Sciatic nerve (tissue), 2 donors: ENCODE data around the gene STAM2. TPM values are rescaled to one million over a fixed set of nuclear protein-coding genes. Genes with fewer than 3 reads are reported as not detected.
"Not testable (repeated sequence)": the region's sequence is repeated elsewhere in the genome, so short reads cannot be mapped to it uniquely, and the experiment has no call there.

Source experiments
- ATAC-seq: fragments of 200-7000 bp; cut with Tn5 transposase; one replicate; pipeline ENCODE4 v1.9.1; 2020; ENCODE audit warnings: mild to moderate bottlenecking, moderate library complexity
- DNase-seq: peaks from one replicate; pipeline ENCODE4 v3.0.0-alpha.2; 2020; ENCODE audit warnings: low spot score
- intact Hi-C: fragments of 100-400 bp; cut with DNase I; formaldehyde crosslinking; loops from one replicate; pipeline ENCODE4 v1.14.2; 2022
- total RNA-seq: library from RNA; stranded (reverse); fragmentation: NEBNext Ultra II Directional; extraction: Animal tissue kit (Norgen Biotek cat#: 25700); gene quantifications from one replicate; pipeline ENCODE4 v1.2.1, GENCODE V29; 2021
- donor health status: DM: no; HTN: no; CAD: no.
- donor health status: DM: no; HTN: no; CAD: no.

STAM2 gene
- 42.1 TPM for total RNA-seq

- peak; percentile 96 for ATAC-seq
- DNase-seq = peak; percentile 96
- intact Hi-C loops = loop anchor here (10.0 kb wide), 1 partner anchor 549 kb away; no protein-coding TSS in a partner anchor
These were observed at the start of gene STAM2 for GRCh38 chr2:152175368-152176112. Gene STAM2, minus strand, starts transcription at chr2:152175763. Its CDS starts 121 bp downstream, at chr2:152175642.

GRCh38 chr2:152223977-152224376 is 48.4 kb upstream of the STAM2 start:
- DNase-seq (no peak), ATAC-seq (peak; percentile 63)
- intact Hi-C loops = no loop called here

- intact Hi-C loops = no loop called here
These were observed 47.5 kb upstream of the STAM2 start for GRCh38 chr2:152222975-152223637.

GRCh38 chr2:152221839-152222238 is 46.3 kb upstream of the STAM2 start:
- DNase-seq (no peak), ATAC-seq (peak; percentile 43)
- intact Hi-C loops = no loop called here

More at GRCh38 chr2:152222975-152223637, 47.5 kb upstream of the STAM2 start:
- DNase-seq (peak; percentile 69), ATAC-seq (peak; percentile 73)

GRCh38 chr2:152219077-152219828 is 43.7 kb upstream of the STAM2 start:
- intact Hi-C loops = no loop called here
- ATAC-seq (no peak), DNase-seq (no peak)

- ATAC-seq (no peak), DNase-seq (no peak)
- intact Hi-C loops = no loop called here
These were observed 25.9 kb upstream of the STAM2 start for GRCh38 chr2:152201466-152201830.

- DNase-seq (peak; percentile 79), ATAC-seq (peak; percentile 95)
- intact Hi-C loops = no loop called here
These were observed 25.3 kb upstream of the STAM2 start for GRCh38 chr2:152200565-152201465.

GRCh38 chr2:152200101-152200500 is 24.5 kb upstream of the STAM2 start:
- DNase-seq (no peak), ATAC-seq (no peak)
- intact Hi-C loops = no loop called here

GRCh38 chr2:152198499-152198898 is 22.9 kb upstream of the STAM2 start:
- DNase-seq (no peak), ATAC-seq (no peak)
- intact Hi-C loops = no loop called here

GRCh38 chr2:152197508-152198284 is 22.1 kb upstream of the STAM2 start:
- intact Hi-C loops, DNase-seq, ATAC-seq: not testable (repeated sequence)

- DNase-seq = no peak
- ATAC-seq = peak; percentile 94
- intact Hi-C loops = loop anchor here (5.0 to 10.0 kb wide), 2 partner anchors 145 to 447 kb away; partner anchors contain the start of gene FMNL2
These were observed 14.3 kb upstream of the STAM2 start for GRCh38 chr2:152189622-152190495.

- not testable (repeated sequence) for ATAC-seq, DNase-seq
- intact Hi-C loops = loop anchor here (5.0 to 10.0 kb wide), 2 partner anchors 148 to 450 kb away; partner anchors contain the start of gene FMNL2
These were observed 11.2 kb upstream of the STAM2 start for GRCh38 chr2:152186808-152187207.

- ATAC-seq (no peak), DNase-seq (no peak)
- intact Hi-C loops = loop anchor here (5.0 to 10.0 kb wide), 2 partner anchors 149 to 451 kb away; partner anchors contain the start of gene FMNL2
These were observed 10.7 kb upstream of the STAM2 start for GRCh38 chr2:152186262-152186661.

GRCh38 chr2:152183401-152184073 is 8.0 kb upstream of the STAM2 start:
- DNase-seq = no peak
- intact Hi-C loops = loop anchor here (10.0 kb wide), 1 partner anchor 151 kb away; the partner anchor contains the start of gene FMNL2
- ATAC-seq = no peak

GRCh38 chr2:152177667-152178066 is 2.1 kb upstream of the STAM2 start:
- intact Hi-C loops = loop anchor here (10.0 kb wide), 1 partner anchor 547 kb away; no protein-coding TSS in a partner anchor
- not testable (repeated sequence) for DNase-seq, ATAC-seq
